Uterus (tissue), 2 donors: ENCODE data around the gene AGPAT1.

Experiments
- POLR2A ChIP-seq, 2 donors: fragments of 450-650 bp; IDR thresholded peaks; one replicate each; pipeline ENCODE4 v1.6.1; 2016; ENCODE audit warnings: antibody characterized with exemption in 2 of 2, mild to moderate bottlenecking in 1 of 2, moderate library complexity in 1 of 2
- TF ChIP-seq, protein P1 (sequence below), 4 experiments: fragments of 200-600 bp in 2 of 4; fragments of 450-650 bp in 2 of 4; sonication (generic) in 2 of 4; IDR thresholded peaks; one replicate each; pipeline ENCODE4 v1.5.1; 2016 to 2019; ENCODE audit warnings: antibody characterized with exemption in 4 of 4, mild to moderate bottlenecking in 2 of 4, moderate library complexity in 1 of 4

- no peak for TF ChIP-seq POLR2A (IDR thresholded peaks at IDR 0.05)
- TF ChIP-seq, protein P1, sequence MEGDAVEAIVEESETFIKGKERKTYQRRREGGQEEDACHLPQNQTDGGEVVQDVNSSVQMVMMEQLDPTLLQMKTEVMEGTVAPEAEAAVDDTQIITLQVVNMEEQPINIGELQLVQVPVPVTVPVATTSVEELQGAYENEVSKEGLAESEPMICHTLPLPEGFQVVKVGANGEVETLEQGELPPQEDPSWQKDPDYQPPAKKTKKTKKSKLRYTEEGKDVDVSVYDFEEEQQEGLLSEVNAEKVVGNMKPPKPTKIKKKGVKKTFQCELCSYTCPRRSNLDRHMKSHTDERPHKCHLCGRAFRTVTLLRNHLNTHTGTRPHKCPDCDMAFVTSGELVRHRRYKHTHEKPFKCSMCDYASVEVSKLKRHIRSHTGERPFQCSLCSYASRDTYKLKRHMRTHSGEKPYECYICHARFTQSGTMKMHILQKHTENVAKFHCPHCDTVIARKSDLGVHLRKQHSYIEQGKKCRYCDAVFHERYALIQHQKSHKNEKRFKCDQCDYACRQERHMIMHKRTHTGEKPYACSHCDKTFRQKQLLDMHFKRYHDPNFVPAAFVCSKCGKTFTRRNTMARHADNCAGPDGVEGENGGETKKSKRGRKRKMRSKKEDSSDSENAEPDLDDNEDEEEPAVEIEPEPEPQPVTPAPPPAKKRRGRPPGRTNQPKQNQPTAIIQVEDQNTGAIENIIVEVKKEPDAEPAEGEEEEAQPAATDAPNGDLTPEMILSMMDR (IDR thresholded peaks at IDR 0.05), result no peak
Measured at GRCh38 chr6:32179766-32180405, 4.0 kb upstream of the AGPAT1 start.
